Ishikawa (cell line): ENCODE results near the gene UBE2QL1.

Experiments used
- CEBPB ChIP-seq: IDR thresholded peaks from 2 replicates; pipeline ENCODE4 v1.6.1; 2012
- CREB1 ChIP-seq: IDR thresholded peaks from 2 replicates; pipeline ENCODE4 v1.6.1; 2012; ENCODE audit warnings: low read depth
- EGR1 ChIP-seq: IDR thresholded peaks from 2 replicates; pipeline ENCODE4 v1.6.1; 2012
- EP300 ChIP-seq: IDR thresholded peaks from 2 replicates; pipeline ENCODE4 v1.6.1; 2012; ENCODE audit warnings: borderline replicate concordance
- FOXM1 ChIP-seq: IDR thresholded peaks from 2 replicates; pipeline ENCODE4 v1.6.1; 2012; ENCODE audit warnings: low read depth, borderline replicate concordance
- NFIC ChIP-seq: IDR thresholded peaks from 2 replicates; pipeline ENCODE4 v1.6.1; 2012
- RAD21 ChIP-seq: IDR thresholded peaks from 2 replicates; pipeline ENCODE4 v1.6.1; 2012; ENCODE audit warnings: low read depth
- TAF1 ChIP-seq: IDR thresholded peaks from 2 replicates; pipeline ENCODE4 v1.6.1; 2012; ENCODE audit warnings: low read depth, mild to moderate bottlenecking
- TCF12 ChIP-seq: IDR thresholded peaks from 2 replicates; pipeline ENCODE4 v1.6.1; 2012; ENCODE audit warnings: low read depth
- TEAD4 ChIP-seq: IDR thresholded peaks from 2 replicates; pipeline ENCODE4 v1.6.1; 2012
- YY1 ChIP-seq: IDR thresholded peaks from 2 replicates; pipeline ENCODE4 v1.6.1; 2012; ENCODE audit warnings: low read depth
- ZBTB7A ChIP-seq: IDR thresholded peaks from 2 replicates; pipeline ENCODE4 v1.6.1; 2012; ENCODE audit warnings: low read depth
- TF ChIP-seq, protein P1 (sequence below): IDR thresholded peaks from 2 replicates; pipeline ENCODE4 v1.6.1; 2012
- TF ChIP-seq, protein P2 (sequence below): IDR thresholded peaks from 2 replicates; pipeline ENCODE4 v1.6.1; 2012
- TF ChIP-seq, protein P3 (sequence below): IDR thresholded peaks from 2 replicates; pipeline ENCODE4 v1.6.1; 2012; ENCODE audit warnings: low read depth, mild to moderate bottlenecking

Gene UBE2QL1

DNA sequence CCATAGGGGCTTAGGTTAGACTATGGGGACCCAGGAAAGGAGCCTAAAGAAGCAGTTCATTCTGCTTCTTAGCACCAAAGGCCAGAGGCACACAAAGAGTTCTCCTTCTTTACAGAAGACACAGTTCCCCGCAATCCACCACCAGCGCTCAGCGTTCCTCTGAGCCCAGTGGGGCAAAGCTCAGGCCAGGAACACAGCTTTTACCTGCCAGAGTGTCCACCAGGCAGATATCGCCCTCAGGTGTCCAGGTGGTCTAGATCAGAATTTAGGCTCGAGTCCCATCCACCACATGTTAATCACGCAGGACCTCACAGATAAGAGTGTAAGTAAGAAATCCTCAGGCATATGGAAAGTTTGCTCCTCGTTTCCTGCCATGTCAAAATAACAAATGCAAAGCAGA, 53.0 kb downstream of the UBE2QL1 start:
- TF ChIP-seq TEAD4: no peak
- TF ChIP-seq, protein P1, sequence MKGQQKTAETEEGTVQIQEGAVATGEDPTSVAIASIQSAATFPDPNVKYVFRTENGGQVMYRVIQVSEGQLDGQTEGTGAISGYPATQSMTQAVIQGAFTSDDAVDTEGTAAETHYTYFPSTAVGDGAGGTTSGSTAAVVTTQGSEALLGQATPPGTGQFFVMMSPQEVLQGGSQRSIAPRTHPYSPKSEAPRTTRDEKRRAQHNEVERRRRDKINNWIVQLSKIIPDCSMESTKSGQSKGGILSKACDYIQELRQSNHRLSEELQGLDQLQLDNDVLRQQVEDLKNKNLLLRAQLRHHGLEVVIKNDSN: no peak
- TF ChIP-seq, protein P2, sequence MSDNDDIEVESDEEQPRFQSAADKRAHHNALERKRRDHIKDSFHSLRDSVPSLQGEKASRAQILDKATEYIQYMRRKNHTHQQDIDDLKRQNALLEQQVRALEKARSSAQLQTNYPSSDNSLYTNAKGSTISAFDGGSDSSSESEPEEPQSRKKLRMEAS: no peak
- no peak for TF ChIP-seq NFIC
- no peak for TF ChIP-seq TAF1
- no peak for TF ChIP-seq ZBTB7A
- no peak for TF ChIP-seq YY1
- TF ChIP-seq, protein P3, sequence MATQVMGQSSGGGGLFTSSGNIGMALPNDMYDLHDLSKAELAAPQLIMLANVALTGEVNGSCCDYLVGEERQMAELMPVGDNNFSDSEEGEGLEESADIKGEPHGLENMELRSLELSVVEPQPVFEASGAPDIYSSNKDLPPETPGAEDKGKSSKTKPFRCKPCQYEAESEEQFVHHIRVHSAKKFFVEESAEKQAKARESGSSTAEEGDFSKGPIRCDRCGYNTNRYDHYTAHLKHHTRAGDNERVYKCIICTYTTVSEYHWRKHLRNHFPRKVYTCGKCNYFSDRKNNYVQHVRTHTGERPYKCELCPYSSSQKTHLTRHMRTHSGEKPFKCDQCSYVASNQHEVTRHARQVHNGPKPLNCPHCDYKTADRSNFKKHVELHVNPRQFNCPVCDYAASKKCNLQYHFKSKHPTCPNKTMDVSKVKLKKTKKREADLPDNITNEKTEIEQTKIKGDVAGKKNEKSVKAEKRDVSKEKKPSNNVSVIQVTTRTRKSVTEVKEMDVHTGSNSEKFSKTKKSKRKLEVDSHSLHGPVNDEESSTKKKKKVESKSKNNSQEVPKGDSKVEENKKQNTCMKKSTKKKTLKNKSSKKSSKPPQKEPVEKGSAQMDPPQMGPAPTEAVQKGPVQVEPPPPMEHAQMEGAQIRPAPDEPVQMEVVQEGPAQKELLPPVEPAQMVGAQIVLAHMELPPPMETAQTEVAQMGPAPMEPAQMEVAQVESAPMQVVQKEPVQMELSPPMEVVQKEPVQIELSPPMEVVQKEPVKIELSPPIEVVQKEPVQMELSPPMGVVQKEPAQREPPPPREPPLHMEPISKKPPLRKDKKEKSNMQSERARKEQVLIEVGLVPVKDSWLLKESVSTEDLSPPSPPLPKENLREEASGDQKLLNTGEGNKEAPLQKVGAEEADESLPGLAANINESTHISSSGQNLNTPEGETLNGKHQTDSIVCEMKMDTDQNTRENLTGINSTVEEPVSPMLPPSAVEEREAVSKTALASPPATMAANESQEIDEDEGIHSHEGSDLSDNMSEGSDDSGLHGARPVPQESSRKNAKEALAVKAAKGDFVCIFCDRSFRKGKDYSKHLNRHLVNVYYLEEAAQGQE: no peak
- TF ChIP-seq CEBPB: no peak
- TF ChIP-seq TCF12: no peak
- no peak for TF ChIP-seq EP300
- no peak for TF ChIP-seq RAD21
- TF ChIP-seq FOXM1: no peak
- no peak for TF ChIP-seq EGR1

DNA sequence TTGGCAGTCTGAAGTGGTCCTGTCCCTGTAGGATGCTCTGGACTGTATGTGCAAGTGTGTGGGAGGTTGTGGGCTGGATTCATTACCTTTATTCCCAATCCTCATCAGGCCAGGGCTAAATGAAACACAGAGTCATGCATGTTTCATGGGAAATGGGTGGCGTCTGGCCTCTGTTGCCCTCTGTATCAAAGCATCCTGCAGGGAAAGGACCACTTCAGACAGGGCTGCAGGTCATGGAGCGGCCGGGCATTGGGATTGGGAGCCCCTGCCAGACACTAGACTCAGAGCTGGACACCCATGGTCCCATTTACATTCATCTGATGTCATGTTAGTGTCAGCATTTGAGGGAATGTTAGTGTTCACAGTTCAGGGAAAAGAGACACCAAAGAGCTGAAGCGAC, 53.8 kb downstream of the UBE2QL1 start:
- TF ChIP-seq TAF1 (no peak), TCF12 (no peak), FOXM1 (no peak), ZBTB7A (no peak), EP300 (no peak), EGR1 (no peak), TEAD4 (no peak), YY1 (no peak), RAD21 (no peak), CREB1 (no peak), NFIC (no peak), CEBPB (no peak)
- TF ChIP-seq, protein P2: no peak
- TF ChIP-seq, protein P3: no peak
- TF ChIP-seq, protein P1: no peak

DNA sequence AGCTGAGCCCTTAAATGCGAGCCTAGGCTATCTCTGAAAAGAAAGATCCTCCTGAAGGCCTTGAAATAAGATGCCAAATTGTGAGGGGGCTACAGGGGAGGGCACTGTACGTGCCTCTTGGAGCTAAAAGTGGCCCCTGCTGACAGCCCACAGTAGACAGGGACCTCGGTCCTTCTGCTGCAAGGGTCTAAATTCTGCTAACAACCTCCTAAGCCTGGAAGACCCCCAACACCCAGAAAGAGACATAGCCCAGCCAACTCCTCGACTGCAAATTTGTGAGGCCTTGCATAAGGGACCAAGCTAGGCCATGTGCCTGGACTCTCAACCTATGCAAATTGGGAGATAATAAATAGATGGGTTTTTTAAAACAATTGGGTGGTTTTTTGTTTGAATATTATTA, 54.7 kb downstream of the UBE2QL1 start:
- TF ChIP-seq, protein P1: no peak
- TF ChIP-seq, protein P3: no peak
- TF ChIP-seq ZBTB7A (no peak), FOXM1 (no peak), CEBPB (no peak), EP300 (no peak), YY1 (no peak), CREB1 (no peak), NFIC (no peak), TEAD4 (no peak), EGR1 (no peak), TAF1 (no peak), TCF12 (no peak), RAD21 (no peak)
